ENCODE results near the gene CEACAM1. TPM values are rescaled to one million over a fixed set of nuclear protein-coding genes. Genes with fewer than 3 reads are reported as not detected.
"Not testable (repeated sequence)": the region's sequence is repeated elsewhere in the genome, so short reads cannot be mapped to it uniquely, and the experiment has no call there.

Gene CEACAM1
- not detected in 2 replicates for total RNA-seq (2014; rRNA removed; shearing (Covaris generic))

- DNase-seq (ENCODE audit: low read depth in 1 of 2, low spot score in 2 of 2) = peak in 1 of 2 experiments; percentile 35
- no peaks in the 10 kb centered on the region for H3K27me3 ChIP-seq (replicated peaks)
- H3K36me3 ChIP-seq = no peaks in the 10 kb centered on the region
- no peak within 1 kb of the TSS for H3K4me3 ChIP-seq
- no peaks in the 10 kb centered on the region for H3K4me1 ChIP-seq (replicated peaks)
- H3K9me3 ChIP-seq (replicated peaks) = no peaks in the 10 kb centered on the region
- H3K27ac ChIP-seq = no peak within 1 kb of the TSS
Measured at GRCh38 chr19:42528354-42529247, at the start of gene CEACAM1. Gene CEACAM1, minus strand, starts transcription at chr19:42528481. Its CDS starts 107 bp downstream, at chr19:42528374.

- Histone ChIP-seq H3K9me3 (replicated peaks) (no peaks in the 10 kb centered on the region), H3K27me3 (replicated peaks) (peaks cover 39% of the 10 kb centered on the region), H3K4me1 (replicated peaks) (no peaks in the 10 kb centered on the region), H3K4me3 (no peak overlapping the region), H3K27ac (no peak overlapping the region), H3K36me3 (no peaks in the 10 kb centered on the region)
- no peak for DNase-seq (ENCODE audit: low read depth in 1 of 2, low spot score in 2 of 2)
Measured at GRCh38 chr19:42577016-42577415, 48.7 kb upstream of the CEACAM1 start.

- Histone ChIP-seq H3K27ac (no peak overlapping the region), H3K27me3 (replicated peaks) (peaks cover 37% of the 10 kb centered on the region), H3K9me3 (replicated peaks) (no peaks in the 10 kb centered on the region), H3K4me3 (no peak overlapping the region), H3K4me1 (replicated peaks) (no peaks in the 10 kb centered on the region), H3K36me3 (no peaks in the 10 kb centered on the region)
- no peak for DNase-seq (ENCODE audit: low read depth in 1 of 2, low spot score in 2 of 2)
Measured at GRCh38 chr19:42576241-42576640, 48.0 kb upstream of the CEACAM1 start.

DNA sequence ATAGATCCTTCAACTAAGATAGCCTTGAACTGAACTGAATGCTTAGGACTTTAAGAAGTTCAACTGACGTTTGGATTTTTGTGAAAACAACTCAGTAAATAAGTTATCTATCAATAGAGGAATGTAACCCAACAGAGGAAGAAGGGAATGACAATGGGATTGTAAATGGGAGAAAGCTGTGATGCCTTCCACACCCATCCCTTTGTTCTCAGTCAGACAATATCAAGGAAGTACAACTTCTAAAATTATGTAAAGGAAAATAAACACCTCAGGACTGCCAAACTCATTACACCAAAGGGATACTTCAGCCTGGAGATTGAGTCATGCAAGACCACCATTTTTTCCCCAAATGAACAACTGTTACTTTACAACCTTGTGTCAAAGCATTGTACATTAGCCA is 45.4 kb upstream of the CEACAM1 start:
- Histone ChIP-seq H3K36me3 (no peaks in the 10 kb centered on the region), H3K4me1 (replicated peaks) (no peaks in the 10 kb centered on the region), H3K27me3 (replicated peaks) (peaks cover 32% of the 10 kb centered on the region)

GRCh38 chr19:42571116-42571515 is 42.8 kb upstream of the CEACAM1 start:
- H3K27me3 ChIP-seq (replicated peaks) = peaks cover 29% of the 10 kb centered on the region
- no peak overlapping the region for H3K27ac ChIP-seq
- no peak for DNase-seq (ENCODE audit: low read depth in 1 of 2, low spot score in 2 of 2)
- no peaks in the 10 kb centered on the region for H3K4me1 ChIP-seq (replicated peaks)
- no peak overlapping the region for H3K4me3 ChIP-seq
- H3K36me3 ChIP-seq = no peaks in the 10 kb centered on the region
- no peaks in the 10 kb centered on the region for H3K9me3 ChIP-seq (replicated peaks)

More for the DNA sequence above, 45.4 kb upstream of the CEACAM1 start:
- DNase-seq (ENCODE audit: low read depth in 1 of 2, low spot score in 2 of 2) = no peak
- H3K9me3 ChIP-seq (replicated peaks) = no peaks in the 10 kb centered on the region
- no peak overlapping the region for H3K4me3 ChIP-seq
- H3K27ac ChIP-seq = no peak overlapping the region

DNA sequence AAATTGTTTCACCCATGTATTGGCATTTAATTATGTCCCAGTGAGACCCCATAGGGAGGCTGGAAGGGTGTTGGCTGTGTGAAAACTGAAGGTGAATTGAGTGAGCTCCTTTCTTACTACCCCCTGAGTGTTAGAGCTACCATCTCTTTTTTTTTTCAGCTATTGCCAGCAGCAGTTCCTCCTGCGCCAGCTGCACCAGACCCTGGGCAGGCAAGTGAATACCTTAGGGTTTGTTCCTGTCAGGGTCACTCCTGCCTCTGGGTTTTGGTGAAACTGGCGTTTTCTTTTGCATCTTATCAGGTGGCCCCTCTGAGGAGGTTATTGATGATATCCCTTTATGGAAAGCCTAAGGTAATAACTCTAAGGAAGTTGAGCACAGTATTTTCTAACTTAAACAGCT is 40.9 kb upstream of the CEACAM1 start:
- Histone ChIP-seq H3K27me3 (replicated peaks) (peaks cover 23% of the 10 kb centered on the region), H3K4me1 (replicated peaks) (no peaks in the 10 kb centered on the region), H3K9me3 (replicated peaks) (no peaks in the 10 kb centered on the region), H3K36me3 (no peaks in the 10 kb centered on the region), H3K4me3 (no peak overlapping the region), H3K27ac (no peak overlapping the region)
- DNase-seq (ENCODE audit: low read depth in 1 of 2, low spot score in 2 of 2) = no peak

GRCh38 chr19:42568006-42568405 is 39.7 kb upstream of the CEACAM1 start:
- peaks cover 23% of the 10 kb centered on the region for H3K27me3 ChIP-seq (replicated peaks)
- H3K27ac ChIP-seq = no peak overlapping the region
- no peaks in the 10 kb centered on the region for H3K9me3 ChIP-seq (replicated peaks)
- H3K36me3 ChIP-seq = no peaks in the 10 kb centered on the region
- DNase-seq (ENCODE audit: low read depth in 1 of 2, low spot score in 2 of 2) = no peak
- H3K4me1 ChIP-seq (replicated peaks) = no peaks in the 10 kb centered on the region
- H3K4me3 ChIP-seq = no peak overlapping the region

DNA sequence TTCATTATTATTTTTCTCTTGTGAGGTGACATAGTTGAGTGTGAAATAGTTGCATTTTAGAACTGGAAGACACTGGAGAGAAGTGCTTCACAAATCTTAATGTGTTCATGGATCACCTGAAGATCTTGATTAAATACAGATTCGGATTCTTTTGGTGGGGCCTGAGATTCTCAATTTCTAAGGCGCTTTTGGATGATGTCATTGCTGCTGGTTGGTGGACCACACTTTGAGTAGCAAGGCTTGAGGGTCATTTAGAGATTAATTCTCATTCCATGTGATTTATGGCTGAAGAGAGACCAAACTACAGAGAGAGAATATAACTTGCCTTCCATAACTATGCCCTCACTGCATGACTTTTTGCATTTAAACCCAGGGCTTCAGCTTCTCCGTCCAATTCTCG is 39.3 kb upstream of the CEACAM1 start:
- no peak overlapping the region for H3K4me3 ChIP-seq
- H3K27ac ChIP-seq = no peak overlapping the region
- no peaks in the 10 kb centered on the region for H3K9me3 ChIP-seq (replicated peaks)
- DNase-seq (ENCODE audit: low read depth in 1 of 2, low spot score in 2 of 2) = no peak
- H3K36me3 ChIP-seq = no peaks in the 10 kb centered on the region
- H3K4me1 ChIP-seq (replicated peaks) = no peaks in the 10 kb centered on the region
- peaks cover 23% of the 10 kb centered on the region for H3K27me3 ChIP-seq (replicated peaks)

- no peak for DNase-seq (ENCODE audit: low read depth in 1 of 2, low spot score in 2 of 2)
- Histone ChIP-seq H3K27ac (no peak overlapping the region), H3K36me3 (no peaks in the 10 kb centered on the region), H3K27me3 (replicated peaks) (peaks cover 11% of the 10 kb centered on the region; the same call in 1 of the 2 replicates), H3K4me3 (no peak overlapping the region), H3K9me3 (replicated peaks) (no peaks in the 10 kb centered on the region), H3K4me1 (replicated peaks) (no peaks in the 10 kb centered on the region)
Measured at GRCh38 chr19:42563352-42564210, 35.3 kb upstream of the CEACAM1 start.

GRCh38 chr19:42561512-42561911 is 33.2 kb upstream of the CEACAM1 start:
- no peak for DNase-seq (ENCODE audit: low read depth in 1 of 2, low spot score in 2 of 2)
- no peaks in the 10 kb centered on the region for H3K9me3 ChIP-seq (replicated peaks)
- H3K27ac ChIP-seq = no peak overlapping the region
- H3K36me3 ChIP-seq = no peaks in the 10 kb centered on the region
- no peaks in the 10 kb centered on the region for H3K4me1 ChIP-seq (replicated peaks)
- H3K4me3 ChIP-seq = no peak overlapping the region
- H3K27me3 ChIP-seq (replicated peaks) = 0 out of 2 replicates have a peak, but pooled peaks cover 2% of the 10 kb centered on the region

DNA sequence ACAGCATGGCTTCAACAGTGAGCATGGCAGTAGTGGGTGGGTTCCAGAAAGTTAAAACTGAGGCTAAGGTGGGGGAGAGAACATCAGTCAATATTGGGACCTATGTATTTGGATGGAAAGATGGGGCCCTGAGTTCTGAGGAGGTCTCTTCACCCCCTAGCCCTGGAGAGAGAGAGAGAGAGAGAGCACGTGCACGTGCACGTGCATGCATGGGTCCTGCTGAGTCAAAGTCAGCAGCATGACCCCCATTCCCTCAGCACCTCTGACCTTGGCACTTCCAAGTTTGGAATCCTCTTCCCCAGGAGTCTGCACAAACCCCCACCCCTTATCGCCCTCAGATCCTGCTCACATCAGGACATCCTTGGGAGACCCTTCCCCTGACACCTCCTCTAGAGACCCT is 32.5 kb upstream of the CEACAM1 start:
- Histone ChIP-seq H3K27ac (no peak overlapping the region), H3K27me3 (replicated peaks) (0 out of 2 replicates have a peak, but pooled peaks cover 7% of the 10 kb centered on the region), H3K9me3 (replicated peaks) (no peaks in the 10 kb centered on the region), H3K4me3 (no peak overlapping the region), H3K4me1 (replicated peaks) (no peaks in the 10 kb centered on the region), H3K36me3 (no peaks in the 10 kb centered on the region)
- DNase-seq (ENCODE audit: low read depth in 1 of 2, low spot score in 2 of 2) = no peak

DNA sequence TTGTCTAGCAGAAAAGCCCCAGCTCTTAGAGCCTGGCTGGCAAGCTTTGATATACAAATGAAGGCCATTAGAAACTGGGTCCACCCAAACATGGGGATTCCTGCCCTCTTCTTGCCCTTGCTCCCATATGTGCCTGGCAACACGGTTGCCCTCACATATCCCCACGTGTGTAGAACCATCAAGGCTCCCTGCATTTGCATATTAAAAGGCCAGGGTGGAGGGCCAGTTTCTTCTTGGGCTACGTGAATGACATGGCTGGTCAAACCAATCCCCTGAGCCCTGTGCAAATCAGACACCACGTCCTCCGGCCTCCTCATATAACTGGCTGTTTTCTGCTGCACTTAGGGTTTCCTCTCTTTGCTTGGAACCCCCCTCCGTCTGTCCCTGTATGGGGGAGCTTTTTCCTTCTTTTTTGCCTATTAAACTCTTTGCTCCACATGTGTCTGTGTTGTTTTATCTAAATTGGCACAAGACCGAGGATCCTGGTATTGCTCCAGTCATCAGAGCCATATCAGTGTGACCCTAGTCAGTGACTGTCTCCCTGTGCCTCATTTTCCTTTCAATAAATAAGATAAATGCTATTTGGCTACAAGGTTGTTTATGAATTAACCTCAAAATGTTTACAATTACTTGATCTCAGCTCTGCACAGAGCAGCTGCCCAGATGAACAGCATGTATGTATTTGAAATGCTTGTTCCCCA is 30.3 kb upstream of the CEACAM1 start:
- H3K9me3 ChIP-seq (replicated peaks) = no peaks in the 10 kb centered on the region
- H3K36me3 ChIP-seq = no peaks in the 10 kb centered on the region
- no peaks in the 10 kb centered on the region for H3K4me1 ChIP-seq (replicated peaks)
- DNase-seq (ENCODE audit: low read depth in 1 of 2, low spot score in 2 of 2) = no peak
- H3K4me3 ChIP-seq = no peak overlapping the region
- H3K27ac ChIP-seq = no peak overlapping the region
- H3K27me3 ChIP-seq (replicated peaks) = 0 out of 2 replicates have a peak, but pooled peaks cover 5% of the 10 kb centered on the region

GRCh38 chr19:42557386-42557871 is 29.1 kb upstream of the CEACAM1 start:
- not testable (repeated sequence) for H3K9me3 ChIP-seq (replicated peaks); DNase-seq (ENCODE audit: low read depth in 1 of 2, low spot score in 2 of 2); H3K27me3 ChIP-seq (replicated peaks); H3K4me3 ChIP-seq; H3K4me1 ChIP-seq (replicated peaks); H3K27ac ChIP-seq; H3K36me3 ChIP-seq

Data from SJSA1 (cell line).